Measurements from ENCODE around the gene BRWD1. TPM values are rescaled to one million over a fixed set of nuclear protein-coding genes. Genes with fewer than 3 reads are reported as not detected.

BRWD1 gene
- total RNA-seq, 1 donor from 2014 or later = 62.1 TPM

DNA sequence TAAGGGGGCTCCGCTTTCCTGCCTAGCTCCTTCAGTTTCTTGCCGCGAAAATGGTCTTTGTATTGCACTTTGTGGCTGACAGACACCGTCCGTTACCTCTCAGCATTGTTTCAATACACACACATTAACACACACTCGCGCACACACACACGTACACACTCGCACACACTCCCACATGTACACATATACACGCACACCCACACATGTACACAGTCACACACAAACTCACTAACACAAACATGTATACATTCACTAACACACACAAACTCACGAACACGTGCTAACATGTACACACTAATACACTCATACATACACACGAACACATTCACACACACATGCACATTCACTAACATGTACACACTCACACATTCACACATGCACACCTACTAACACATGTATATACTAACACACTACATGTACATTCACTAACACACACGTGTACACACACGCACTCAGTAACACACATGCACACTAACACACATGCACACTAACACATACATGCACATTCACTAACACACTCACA lies 179.1 kb downstream of the BRWD1 start:
- H3K4me3 ChIP-seq = no peak overlapping the region
- no peak overlapping the region for H3K27ac ChIP-seq
- TF ChIP-seq POLR2AphosphoS5 (IDR thresholded peaks at IDR 0.05; ENCODE audit: insufficient read depth in 1 of 2, low read depth in 1 of 2) (no peak), CTCF (IDR thresholded peaks at IDR 0.05) (no peak), POLR2A (IDR thresholded peaks at IDR 0.05) (no peak)
- no peaks in the 10 kb centered on the region for H3K36me3 ChIP-seq
- no peaks in the 10 kb centered on the region for H3K27me3 ChIP-seq
- H3K4me1 ChIP-seq = peaks cover 19% of the 10 kb centered on the region
- intact Hi-C loops (cut with DNase I) = no loop called here
- no peak for DNase-seq (ENCODE audit: extremely low spot score in 2 of 2)
- H3K9me3 ChIP-seq = no peaks in the 10 kb centered on the region

Small RNA genes within 50 kb of the gene (small RNA-seq; reads per million reads assigned to genes)
- not detected for gene RF00019

Other genes starting within 250 kb of the BRWD1 start
- gene PSMG1, start 130.2 kb downstream of the BRWD1 start, total RNA-seq = 25.3 TPM
- gene HMGN1, start 35.5 kb upstream of the BRWD1 start, total RNA-seq = 82.0 TPM
- not detected for gene LCA5L, start 132.1 kb upstream of the BRWD1 start, total RNA-seq
- gene SH3BGR, start 138.3 kb upstream of the BRWD1 start, total RNA-seq = 1.2 TPM

Measured in vagina (tissue), 2 donors.